Thyroid gland (tissue), 4 donors: ENCODE data around the gene MAST4.

Experiments used
- CTCF ChIP-seq, 6 experiments: fragments of 200-600 bp in 3 of 6; fragments of 450-650 bp in 3 of 6; sonication (generic) in 3 of 6; IDR thresholded peaks; one replicate each; pipeline ENCODE4 v1.5.1; 2016 to 2019; ENCODE audit warnings: antibody characterized with exemption in 6 of 6, mild to moderate bottlenecking in 2 of 6, inconsistent platforms in 1 of 6, moderate library complexity in 1 of 6
- POLR2A ChIP-seq, 2 donors: fragments of 450-650 bp; IDR thresholded peaks; one replicate each; pipeline ENCODE4 v1.6.1; 2017; ENCODE audit warnings: antibody characterized with exemption in 2 of 2, mild to moderate bottlenecking in 2 of 2, moderate library complexity in 1 of 2

DNA sequence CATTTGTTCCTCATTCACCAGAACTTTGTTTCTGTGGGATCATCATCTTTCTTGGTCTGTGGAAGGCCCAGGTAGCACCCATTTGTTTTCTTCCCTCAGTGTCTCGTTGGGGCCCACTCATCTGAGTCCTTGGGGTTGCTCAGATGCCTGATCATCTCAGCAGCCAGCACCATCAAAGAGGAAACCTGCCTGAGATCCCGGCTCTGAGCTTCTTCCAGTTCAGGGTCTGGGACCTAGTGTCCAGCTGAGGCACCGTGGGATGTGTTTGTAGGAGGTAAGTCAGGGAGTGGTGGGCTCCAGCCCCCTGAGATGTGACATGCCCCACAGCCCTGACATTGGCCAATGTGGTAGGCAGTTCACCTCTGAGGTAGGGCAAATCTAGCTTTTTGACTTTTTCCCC, 609.8 kb downstream of the MAST4 start:
- TF ChIP-seq CTCF (IDR thresholded peaks at IDR 0.05): no peak
- no peak for TF ChIP-seq POLR2A (IDR thresholded peaks at IDR 0.05)
